NOMO-1 treated with dmso at 0.1 percent for 144 hours (cell line): Measurements from ENCODE around the gene CMIP.

Experiments
- DNase-seq: peaks from one replicate; lab custom pipeline; 2025; ENCODE audit not compliant: unreplicated experiment; lab: John Stamatoyannopoulos, UW

CMIP gene

DNA sequence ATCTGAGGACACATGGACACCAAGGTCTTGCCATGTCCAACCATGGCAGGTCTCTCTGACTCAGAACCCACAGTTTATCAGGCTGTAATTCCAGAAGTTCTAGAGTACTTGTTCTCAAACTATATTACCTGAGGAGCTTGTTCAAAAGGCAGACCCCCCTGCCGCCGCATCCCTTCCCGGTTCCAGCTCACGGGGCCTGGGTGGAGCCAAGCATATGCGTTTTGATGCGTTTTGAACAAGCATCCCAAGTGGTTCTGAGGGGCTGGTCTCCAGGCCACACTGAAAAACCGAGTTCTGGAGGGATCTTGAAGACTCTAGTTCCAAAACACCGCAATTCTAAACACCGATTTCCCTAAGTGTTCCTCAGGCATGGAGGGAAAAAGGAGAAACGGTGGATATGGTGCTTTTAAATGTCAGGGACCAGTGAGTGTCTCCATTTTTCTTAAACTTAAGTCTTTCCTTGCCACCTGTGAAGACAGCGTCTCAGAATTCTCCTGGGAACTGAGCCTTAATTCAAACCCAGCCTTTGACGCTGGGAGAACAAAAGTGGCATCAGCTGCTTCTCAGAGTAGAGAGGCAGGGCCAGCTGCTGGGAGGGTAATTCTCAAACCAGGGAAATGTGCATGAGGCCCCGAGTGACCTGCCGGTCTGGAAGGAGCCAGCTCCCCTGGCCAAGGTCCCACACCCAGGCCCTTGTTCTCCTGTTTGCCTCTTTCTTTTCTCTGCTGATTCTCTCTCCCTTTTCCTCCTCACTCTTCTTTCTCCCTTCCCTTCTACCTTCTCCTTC, 250.1 kb downstream of the CMIP start:
- DNase-seq, result no peak

DNA sequence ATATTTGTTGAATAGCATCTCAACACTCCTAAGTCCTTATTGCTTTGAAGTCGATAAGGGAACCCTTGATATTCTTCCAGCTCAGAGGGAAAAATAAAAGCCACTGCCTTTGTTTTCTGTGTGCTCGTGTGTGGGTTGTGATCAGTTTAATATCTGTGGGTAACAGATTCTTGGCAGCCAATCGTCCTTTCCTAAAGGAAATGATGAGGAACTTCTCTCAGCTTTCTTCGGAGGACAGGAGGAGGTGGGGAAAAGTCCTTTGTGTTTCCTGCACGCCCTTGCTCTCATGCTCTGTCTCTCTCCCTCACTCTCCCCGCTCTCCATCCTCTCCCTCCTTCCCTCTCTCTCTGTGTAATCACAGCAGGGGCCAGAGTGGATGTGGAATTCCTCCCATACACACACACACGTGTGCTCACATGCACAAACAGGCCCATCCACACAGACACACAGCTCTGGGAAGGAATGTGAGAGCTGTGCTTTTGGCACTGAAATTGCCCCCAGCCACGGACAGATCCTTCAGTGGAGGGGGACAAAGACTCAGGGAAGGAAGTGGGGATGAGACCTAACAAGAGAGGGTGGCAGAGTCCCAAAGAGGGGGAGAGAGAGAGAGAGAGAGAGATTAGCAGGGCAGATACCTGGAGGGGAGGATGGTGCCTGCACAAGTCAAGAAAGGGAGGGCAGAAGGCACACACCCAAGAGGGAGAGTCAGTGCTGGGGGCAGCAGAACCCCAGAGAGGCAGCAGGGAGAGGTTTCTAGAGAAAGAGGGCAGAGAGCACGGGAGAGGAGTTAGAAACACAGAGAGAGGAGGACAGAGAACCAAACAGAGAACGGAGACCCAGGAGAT, 250.9 kb downstream of the CMIP start:
- DNase-seq, result no peak

DNA sequence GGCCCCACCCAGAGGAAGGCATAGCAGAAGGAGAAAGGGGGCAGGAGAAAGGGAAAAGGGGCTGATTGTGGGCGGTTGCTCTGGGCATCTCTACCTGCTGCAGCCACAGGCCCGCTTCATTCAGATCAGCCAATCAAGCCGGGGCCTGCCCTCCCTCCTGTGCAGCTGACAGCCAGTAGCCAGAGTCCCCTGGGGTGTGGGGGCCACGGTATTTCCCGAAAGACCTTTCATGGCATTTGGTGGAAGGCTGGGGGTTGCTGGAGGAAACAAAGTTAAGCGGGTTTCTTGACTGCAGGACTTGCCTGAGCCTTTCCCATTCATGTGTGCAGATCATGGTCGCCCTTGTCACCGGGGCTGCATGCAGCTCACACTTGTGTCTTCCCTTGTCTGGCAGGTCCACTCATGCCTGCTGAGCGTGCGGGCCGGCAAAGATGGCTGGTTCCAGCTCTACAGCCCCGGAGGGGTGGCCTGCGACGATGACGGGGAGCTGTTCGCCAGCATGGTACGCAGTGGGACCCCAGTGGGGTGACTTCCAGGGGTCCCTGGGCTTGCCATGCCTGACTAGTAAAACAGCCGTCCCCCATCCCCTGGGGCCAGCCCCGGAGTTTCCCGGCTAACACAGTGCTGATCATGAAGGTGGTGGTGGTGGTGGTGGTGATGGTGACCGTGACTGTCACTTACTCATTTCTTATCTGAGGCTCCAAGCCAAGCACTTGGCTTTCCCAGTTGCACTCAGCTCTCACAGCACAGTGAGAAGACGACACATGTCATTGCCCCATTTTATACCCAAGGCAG, 251.8 kb downstream of the CMIP start:
- DNase-seq, result no peak

DNA sequence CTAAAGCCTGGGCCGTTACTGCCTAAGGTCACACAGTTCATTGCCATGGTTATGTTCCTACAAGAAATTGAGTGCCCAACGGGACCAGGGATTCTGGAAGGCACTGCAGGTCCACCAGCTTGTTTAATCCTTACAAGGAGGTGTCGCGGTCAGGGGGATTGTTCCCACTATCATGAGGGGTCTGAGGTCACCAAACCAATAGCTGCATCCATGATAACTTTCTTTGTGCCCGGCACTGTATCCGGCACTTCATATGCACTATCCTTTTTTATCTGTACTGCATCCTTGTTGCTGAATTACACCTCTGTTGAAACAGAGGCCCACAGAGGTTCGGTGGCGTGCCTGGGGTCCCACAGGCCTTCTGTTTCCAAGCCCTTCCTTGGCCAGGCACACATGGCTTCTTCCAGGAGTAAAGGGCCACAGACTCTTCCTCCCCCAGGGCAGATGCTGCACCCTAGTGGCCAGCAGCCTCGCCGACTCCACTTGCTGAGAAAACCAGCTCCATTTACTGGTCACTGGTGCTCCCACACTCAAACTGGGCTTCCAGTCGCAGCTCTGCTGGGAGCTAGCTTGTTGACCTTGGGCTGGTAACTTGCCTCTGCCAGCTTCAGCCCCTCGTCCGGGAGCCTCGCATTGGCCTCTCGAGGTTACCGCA, 252.5 kb downstream of the CMIP start:
- DNase-seq, result no peak

DNA sequence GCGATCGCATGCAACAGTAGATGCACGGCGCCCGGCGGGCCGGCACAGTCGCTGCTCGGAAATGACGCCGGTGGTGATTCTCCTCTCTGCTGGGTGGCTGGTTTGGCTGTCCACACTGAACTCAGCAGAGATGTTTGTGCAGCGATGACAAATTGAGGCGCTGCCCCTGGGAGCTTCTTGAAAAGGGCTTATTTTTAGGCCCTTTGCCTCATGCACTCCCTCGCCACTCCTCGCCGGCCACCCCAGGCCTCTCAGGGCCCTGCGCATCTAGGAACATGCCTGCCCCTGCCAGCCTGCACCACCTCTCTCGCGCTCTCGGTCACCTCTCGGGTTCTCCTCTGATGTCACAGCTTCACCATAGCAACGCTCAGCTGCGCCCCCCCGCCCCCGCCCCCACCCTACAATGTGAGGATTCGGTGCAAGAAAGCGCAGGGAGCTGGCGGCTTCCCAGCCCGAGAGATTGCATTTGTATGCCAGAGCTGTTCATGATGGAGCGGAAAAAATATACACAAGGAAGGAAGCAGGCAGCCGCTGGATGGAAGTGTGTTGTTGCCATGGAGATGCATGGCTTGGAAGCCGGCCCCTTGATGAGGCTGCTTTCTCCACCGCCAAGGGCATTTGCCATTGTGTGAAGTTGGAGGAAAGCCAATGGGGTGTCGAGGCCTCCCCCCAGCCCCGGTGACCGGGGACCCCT, 253.2 kb downstream of the CMIP start:
- DNase-seq, result no peak

DNA sequence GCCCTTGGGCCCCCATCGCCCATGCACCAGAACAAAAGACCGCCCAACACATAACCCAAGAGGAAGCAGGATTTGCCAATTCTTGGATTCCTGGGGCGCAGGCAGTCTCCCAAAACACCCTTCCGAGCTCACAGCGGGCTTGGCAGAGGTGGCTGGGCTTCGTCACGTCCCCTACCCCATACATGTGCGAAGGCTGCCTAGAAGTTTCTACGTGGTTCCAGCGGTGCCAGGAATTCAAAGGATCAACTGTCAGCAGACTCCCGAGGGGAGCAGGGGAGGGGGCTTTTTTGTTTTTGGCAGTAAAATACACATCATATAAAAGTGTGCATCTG, 253.7 kb downstream of the CMIP start:
- DNase-seq, result no peak

DNA sequence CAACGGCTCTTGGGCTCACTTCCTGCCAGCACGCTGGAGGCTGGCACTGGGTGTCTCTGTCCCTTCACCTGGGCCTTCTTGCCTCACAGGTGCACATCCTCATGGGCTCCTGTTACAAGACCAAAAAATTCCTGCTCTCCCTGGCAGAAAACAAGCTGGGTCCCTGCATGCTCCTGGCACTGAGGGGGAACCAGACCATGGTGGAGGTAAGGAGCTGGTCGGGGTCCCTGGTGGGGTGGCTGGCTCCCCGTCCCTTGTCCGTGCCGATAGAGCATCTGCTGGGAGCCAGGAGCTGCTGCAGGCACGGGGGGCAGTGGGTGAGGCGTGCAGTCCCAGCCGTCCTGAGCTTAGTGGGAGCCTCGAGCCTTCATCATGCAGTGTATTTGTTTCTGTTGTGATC, 255.0 kb downstream of the CMIP start:
- DNase-seq, result no peak

DNA sequence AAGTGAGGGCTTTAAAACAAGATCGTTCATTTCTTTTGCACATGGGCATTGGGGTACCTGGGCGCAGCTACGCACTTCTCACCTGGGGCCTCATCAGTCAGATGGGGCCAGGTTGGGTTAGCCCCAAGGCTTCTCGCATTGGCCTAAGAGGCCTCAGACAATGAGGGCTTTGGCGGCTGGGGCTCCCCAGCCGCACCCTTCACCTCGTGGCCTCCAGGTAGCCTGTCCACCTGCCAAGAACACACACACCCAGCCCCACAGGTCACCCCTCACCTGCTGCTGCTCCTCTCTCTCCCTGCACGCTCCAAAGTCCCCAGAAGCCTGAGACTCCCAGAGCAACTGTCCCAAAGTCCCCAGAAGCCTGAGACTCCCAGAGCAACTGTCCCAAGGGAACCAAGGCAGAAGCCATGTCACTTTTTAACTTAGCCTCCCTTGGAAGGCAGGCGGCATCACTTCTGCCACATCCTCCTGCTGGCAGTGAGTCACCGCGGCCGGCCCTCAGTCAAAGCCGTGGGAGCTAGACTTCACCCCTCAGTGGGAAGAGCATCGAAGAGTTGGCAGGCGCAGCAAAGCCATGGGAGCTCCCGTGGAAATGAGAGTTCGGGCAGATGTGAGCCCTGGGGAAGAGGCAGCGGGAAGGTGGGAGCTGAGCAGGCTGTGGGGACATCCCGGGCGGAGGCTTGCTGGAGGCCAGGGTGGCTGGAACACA, 255.6 kb downstream of the CMIP start:
- DNase-seq, result no peak

DNA sequence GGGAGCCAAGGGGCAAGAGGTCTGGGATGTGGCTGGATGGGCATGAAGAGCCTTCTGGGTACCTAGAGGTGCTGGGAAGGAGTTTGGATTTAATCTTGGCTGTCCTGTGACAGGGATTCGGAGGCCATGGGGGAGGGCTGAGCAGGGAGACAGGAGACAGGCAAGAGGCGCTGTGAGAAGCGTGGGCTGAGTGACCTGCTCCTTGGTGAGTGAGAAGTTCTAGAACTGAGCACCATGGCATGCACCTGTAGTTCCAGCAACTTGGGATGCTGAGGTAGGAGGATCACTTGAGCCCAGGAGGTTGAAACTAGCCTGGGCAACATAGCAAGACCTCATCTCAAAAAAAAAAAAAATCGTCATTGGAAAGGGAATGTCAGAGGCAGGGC, 256.2 kb downstream of the CMIP start:
- no peak for DNase-seq

DNA sequence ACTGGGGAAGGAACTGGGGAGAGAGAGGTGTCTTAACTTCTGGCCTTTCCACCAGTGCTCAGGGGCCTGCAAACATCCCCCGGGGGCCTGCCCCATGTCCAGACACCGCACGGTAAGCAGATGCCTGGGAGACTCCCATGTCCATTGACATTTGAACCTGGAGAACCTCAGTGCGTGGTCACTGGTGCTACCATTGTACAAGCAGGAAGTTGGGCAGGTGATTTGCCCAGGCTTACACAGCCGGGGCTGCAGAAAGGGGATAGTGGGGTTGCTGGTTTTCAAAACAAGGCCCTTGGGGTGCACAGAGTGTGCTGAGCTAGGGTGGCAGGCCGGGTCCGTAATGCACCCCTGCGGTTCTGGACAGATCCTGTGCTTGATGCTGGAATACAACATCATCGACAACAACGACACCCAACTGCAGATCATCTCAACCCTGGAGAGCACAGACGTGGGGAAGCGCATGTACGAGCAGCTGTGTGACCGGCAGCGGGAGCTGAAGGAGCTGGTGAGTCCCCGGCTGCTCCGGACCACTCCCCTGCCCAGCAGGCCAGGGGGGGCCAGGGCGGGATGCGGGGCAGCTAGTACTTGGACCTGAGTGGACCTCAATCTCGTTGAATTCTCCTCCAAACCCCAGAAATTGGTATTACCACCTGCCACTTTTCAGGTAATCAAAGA, 256.8 kb downstream of the CMIP start:
- DNase-seq, result no peak

DNA sequence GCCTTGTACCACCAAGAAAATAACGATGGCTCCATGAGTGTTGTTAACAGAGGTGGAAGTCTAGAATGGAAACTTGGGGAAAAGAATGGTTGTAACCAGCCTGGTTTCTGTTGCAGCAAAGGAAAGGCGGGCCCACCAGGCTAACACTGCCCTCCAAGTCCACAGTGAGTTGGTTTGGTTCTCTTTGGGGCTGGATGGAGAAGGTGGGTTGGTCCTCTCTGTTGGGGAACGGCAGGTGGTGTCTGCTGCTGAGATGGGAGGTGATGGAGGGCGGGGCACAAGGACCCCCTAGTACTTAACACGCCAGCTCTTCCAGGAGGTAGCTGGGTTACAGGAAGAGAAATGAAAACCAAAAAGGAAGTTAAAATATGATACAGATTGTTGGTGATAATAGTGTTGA, 257.9 kb downstream of the CMIP start:
- no peak for DNase-seq

DNA sequence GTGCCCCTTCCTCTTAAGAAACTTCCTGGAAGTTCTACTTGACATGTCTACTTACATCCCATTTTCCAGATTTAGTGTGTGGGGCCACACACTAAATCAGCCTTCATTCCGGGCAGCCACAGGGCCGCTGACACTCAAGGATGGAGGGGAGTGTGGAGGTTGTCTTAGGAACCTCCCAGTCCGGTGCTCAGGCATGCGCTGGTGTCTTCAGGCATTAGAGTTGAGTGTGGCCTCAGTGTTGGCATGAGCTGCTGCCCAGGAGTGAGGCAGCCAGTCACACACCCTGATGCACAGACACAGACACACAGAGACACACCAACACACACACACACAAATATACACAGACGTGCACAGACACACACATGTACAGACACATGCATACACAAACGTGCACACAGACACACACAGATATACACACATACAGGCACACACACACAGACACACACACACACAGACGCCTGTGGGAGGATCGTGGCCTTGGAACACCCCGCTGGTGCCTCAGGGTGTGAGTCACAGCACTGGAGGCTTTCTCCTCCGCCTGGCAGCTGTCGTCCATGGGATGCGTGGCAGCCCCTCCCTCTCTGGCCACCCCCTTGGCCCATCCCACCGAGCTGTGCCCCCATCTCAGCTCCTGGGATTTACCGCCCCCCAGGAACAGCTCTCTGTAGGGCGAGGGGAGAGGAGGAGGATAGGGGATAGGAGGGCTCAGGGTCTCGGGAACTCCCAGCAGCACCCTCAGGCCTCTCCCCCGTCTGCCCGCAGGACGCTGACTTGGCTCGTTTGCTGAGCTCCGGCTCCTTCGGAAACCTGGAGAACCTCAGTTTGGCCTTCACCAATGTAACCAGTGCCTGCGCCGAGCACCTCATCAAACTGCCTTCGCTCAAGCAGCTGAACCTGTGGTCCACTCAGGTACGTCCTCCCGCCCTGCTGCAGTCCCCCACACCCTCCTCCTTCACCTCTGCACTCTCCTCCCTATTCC, 258.9 kb downstream of the CMIP start:
- no peak for DNase-seq

DNA sequence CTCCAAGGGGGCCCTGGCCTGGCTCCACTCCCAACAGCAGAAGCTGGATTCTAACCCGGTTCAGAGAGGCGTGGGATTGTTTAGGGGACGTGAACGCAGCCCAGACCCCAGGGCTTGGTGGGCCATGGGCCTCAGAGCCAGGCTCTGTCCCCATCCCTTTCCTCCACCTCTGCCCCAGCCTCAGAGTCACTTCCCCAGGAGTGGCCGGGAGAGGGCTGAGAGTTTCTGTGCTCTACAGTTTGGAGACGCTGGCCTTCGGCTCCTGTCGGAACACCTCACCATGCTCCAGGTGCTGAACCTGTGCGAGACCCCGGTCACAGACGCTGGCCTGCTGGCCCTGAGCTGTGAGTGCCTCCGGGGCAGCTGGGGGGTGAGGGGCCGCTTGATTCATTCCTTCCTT, 260.7 kb downstream of the CMIP start:
- no peak for DNase-seq

DNA sequence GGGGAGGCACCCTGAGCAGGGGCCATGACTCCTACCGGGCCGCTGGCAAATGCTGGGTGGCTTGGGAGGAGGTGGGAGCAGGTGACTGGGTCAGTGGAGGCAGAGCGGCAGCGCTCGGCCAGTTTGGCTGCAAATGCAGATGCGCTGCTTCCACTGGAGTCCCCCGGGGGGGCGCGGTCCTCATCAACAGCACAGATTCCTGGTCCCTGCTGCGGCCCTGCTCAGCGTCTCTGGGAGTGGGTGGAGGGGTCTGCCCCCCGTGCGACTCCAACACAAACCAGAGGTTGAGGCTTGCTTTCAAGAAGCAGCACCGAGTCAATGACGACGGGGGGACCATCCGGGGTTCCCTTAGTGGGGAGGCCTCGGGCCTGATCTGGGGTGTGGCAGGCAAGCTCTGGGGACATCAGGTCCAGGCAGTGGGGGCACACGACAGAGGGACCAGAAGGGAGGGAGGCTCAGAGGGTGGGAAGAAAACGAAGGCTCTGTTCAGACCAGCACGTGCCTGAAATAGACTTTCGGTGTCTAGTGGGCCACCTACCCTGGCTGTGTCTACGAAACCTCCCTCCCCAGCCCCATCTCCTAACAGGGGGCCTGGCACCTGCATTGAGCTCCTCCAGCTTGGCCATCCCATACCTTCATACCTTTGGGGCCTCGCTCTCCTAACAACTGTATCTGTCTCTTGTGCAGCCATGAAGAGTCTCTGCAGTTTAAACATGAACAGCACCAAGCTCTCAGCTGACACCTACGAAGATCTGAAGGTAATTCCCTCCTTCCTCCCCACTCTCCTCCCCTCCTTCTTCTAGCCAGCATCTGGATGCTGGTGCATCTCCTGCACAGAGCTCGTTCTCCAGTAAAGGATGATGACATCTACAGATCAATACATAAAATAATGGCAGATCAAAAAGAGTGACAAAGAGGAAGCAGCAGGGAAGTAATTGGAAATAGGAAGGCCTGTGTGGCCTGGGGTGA, 262.0 kb downstream of the CMIP start:
- no peak for DNase-seq

DNA sequence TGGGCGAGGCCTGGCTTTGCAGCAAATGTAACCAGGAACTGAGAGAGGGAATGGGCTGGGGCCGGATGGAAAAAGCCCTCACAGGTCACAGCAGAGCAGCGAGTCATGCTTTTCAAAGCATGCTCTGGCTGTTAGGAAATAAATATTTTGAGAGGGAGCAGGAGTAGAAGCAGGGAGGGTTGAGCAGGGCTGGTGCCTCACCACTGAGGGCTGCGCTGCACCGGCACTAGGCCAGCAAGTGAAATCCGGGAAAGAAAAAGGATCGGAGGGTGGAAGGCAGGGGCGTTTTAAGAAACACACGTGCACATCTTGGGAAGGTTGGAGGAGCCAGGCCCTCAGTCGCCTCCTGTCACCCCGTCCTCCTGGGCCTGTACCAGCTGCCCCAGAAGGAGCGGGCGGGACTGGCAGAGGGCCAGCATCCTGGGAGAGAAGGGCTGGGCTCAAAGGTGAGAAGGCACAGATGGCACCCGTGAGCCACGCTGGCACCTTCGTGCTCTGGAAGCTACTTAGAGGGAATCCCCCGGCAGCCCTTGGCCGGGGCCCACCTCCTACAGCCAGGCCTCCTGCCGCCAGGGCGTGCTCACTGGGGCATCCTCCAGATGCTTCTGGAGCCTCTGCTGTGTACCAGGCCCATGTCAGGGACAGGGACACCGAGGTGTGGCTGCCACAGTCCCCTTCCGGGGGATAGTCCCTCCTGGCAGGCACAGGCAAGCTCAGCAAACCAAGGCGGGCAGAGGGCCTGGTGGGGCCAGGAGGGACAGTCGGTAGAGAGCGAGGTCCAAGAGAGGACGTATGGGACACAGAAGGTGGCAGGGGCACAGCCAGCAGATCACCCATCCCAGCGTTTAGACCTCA, 263.0 kb downstream of the CMIP start:
- no peak for DNase-seq

DNA sequence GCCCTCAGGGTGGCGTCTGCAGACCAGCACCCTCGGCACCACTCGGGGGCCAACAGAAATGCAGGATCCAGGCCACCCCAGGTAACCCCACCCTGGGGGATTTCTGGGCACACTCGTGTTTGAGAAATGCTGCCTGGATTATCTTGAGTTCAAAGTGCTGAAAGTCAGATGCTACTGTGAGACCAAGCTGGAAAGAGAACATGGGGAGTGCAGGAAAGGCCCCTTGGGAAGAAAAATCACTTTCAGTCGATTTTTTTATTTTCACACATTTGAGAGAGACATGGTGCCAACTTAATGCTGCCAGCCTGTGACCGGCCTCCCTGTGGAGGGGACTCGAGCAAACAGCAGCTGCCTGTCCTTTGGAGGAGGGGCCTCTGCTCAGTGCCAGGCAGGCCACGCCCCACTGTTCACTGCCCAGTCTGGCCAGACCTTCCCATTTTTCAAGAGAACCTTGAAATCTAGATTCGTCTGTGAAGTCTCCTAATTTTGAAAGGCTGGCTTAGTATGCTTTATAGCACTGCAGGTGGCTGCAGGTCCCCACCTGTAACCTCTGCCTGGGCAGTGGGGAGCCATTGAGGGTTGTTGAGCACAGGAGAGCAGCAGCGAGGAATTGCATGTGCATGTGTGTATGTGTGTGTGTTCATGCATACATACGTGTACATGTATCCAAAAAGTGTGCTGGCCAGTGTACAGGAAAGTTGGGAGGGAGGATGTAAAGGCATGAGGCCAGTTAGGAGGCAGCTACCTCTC, 263.8 kb downstream of the CMIP start:
- DNase-seq, result no peak
